HepG2 (cell line): ENCODE measurements around the gene BCCIP. TPM values are rescaled to one million over a fixed set of nuclear protein-coding genes. Genes with fewer than 3 reads are reported as not detected.
A peak's percentile ranks its signal among the peaks of the same experiment; 100 is the strongest.

ENCODE experiments used
- ATAC-seq: fragments of 200-7000 bp; cut with Tn5 transposase; 3 replicates; pipeline ENCODE4 v1.9.1; 2020; ENCODE audit warnings: mild to moderate bottlenecking, moderate library complexity
- BruUV-seq: library from RNA; stranded (reverse); fragments of 400-500 nt; replicated peaks from 2 replicates; lab custom pipeline; 2021; lab: Mats Ljungman, UMichigan
- CTCF ChIA-PET: fragments of 300-600 bp; formaldehyde crosslinking; extraction: SDS; loops from one replicate; lab custom pipeline; 2021; ENCODE audit warnings: low total read pairs, inconsistent platforms, low intra/inter-chr PET ratio; lab: Yijun Ruan, JAX
- POLR2A ChIA-PET: fragments of 350-600 bp; sonication (Branson Sonifier 250); formaldehyde crosslinking; loops from one replicate; lab custom pipeline; 2020; ENCODE audit warnings: antibody characterized with exemption, inconsistent platforms; lab: Yijun Ruan, JAX
- DNase-seq: peaks from one replicate; pipeline ENCODE4 v3.0.0-alpha.2; 2015; ENCODE audit warnings: low spot score
- FAIRE-seq: peaks from 3 replicates; lab custom pipeline; 2011; peaks lifted over from hg19 to GRCh38; lab: Jason Lieb, UNC
- H2AFZ ChIP-seq: one replicate; pipeline ENCODE4 v1.6.1; 2011; ENCODE audit warnings: low read length, inconsistent platforms
- H3K27ac ChIP-seq: fragments of 300-600 bp; 3 replicates; pipeline ENCODE4 v1.8.0; 2011; ENCODE audit warnings: mixed run types, mild to moderate bottlenecking, mixed read lengths, low read length, inconsistent platforms; ENCODE audit not compliant: insufficient read depth; ENCODE audit errors: extremely low read length
- H3K27me3 ChIP-seq, 2 experiments: fragments of 200-600 bp in 1 of 2; 2 replicates in 1 of 2; 3 replicates in 1 of 2; pipeline versions ENCODE4 v1.6.0 to v1.8.0; 2011; ENCODE audit warnings: low read length in 2 of 2, mild to moderate bottlenecking in 2 of 2, moderate library complexity in 2 of 2, inconsistent platforms in 1 of 2; ENCODE audit not compliant: insufficient read depth in 2 of 2, control insufficient read depth in 1 of 2
- H3K36me3 ChIP-seq, 2 experiments: fragments of 200-600 bp in 1 of 2; replicated peaks in 1 of 2; 2 replicates in 1 of 2; 3 replicates in 1 of 2; pipeline versions ENCODE4 v1.5.1 to v1.8.0; 2011; ENCODE audit warnings: low read length in 2 of 2, inconsistent platforms in 1 of 2; ENCODE audit not compliant: insufficient read depth in 2 of 2, control insufficient read depth in 1 of 2
- H3K4me1 ChIP-seq: 2 replicates; pipeline ENCODE4 v1.5.1; 2012; ENCODE audit warnings: low read length, inconsistent platforms; ENCODE audit not compliant: insufficient read depth
- H3K4me2 ChIP-seq: 2 replicates; pipeline ENCODE4 v1.6.0; 2011; ENCODE audit warnings: low read depth, low read length, inconsistent platforms
- H3K4me3 ChIP-seq, 3 experiments: fragments of 200-600 bp in 1 of 3; sonication (generic), shearing (Covaris generic) in 1 of 3; replicated peaks in 1 of 3; 2 replicates each; pipeline ENCODE4 v1.5.1; 2011 to 2016; ENCODE audit warnings: low read length in 3 of 3, inconsistent platforms in 2 of 3, low read depth in 2 of 3, mild to moderate bottlenecking in 2 of 3, control low read depth in 1 of 3, mixed read lengths in 1 of 3; ENCODE audit not compliant: insufficient read depth in 1 of 3
- H3K79me2 ChIP-seq: one replicate; pipeline ENCODE4 v1.6.1; 2011; ENCODE audit warnings: low read length, inconsistent platforms; ENCODE audit not compliant: insufficient read depth
- H3K9ac ChIP-seq: 2 replicates; pipeline ENCODE4 v1.6.0; 2011; ENCODE audit warnings: mild to moderate bottlenecking, low read depth, low read length, inconsistent platforms; ENCODE audit not compliant: insufficient read depth
- H3K9me3 ChIP-seq: 2 replicates; pipeline ENCODE4 v1.5.1; 2012; ENCODE audit warnings: mild to moderate bottlenecking, low read length
- H4K20me1 ChIP-seq: 2 replicates; pipeline ENCODE4 v1.6.0; 2011; ENCODE audit warnings: inconsistent platforms, mild to moderate bottlenecking, low read length, moderate library complexity; ENCODE audit not compliant: insufficient read depth
- KLF6 ChIP-seq: IDR thresholded peaks from 2 replicates; pipeline ENCODE4 v1.8.0; 2016; ENCODE audit warnings: missing biosample characterization, missing genetic modification reagents
- ZFP82 ChIP-seq: sonication (generic); formaldehyde crosslinking; IDR thresholded peaks from 2 replicates; pipeline ENCODE4 v1.5.1; 2020; ENCODE audit warnings: mild to moderate bottlenecking, missing genetic modification reagents, borderline replicate concordance
- ZNF510 ChIP-seq: sonication (generic); formaldehyde crosslinking; IDR thresholded peaks from 2 replicates; pipeline ENCODE4 v1.4.0; 2020; ENCODE audit warnings: low read depth, mild to moderate bottlenecking, missing genetic modification reagents
- ZNF768 ChIP-seq: sonication (generic); formaldehyde crosslinking; IDR thresholded peaks from 2 replicates; pipeline ENCODE4 v1.4.0; 2020; ENCODE audit warnings: missing genetic modification reagents
- ZNF780A ChIP-seq: sonication (generic); formaldehyde crosslinking; IDR thresholded peaks from 2 replicates; pipeline ENCODE4 v1.8.0; 2022; ENCODE audit warnings: mild to moderate bottlenecking, missing genetic modification reagents, moderate library complexity
- ZNF883 ChIP-seq: sonication (generic); formaldehyde crosslinking; IDR thresholded peaks from 2 replicates; pipeline ENCODE4 v1.5.1; 2020; ENCODE audit warnings: mild to moderate bottlenecking, missing genetic modification reagents; ENCODE audit errors: not compliant biosample characterization
- WGBS: methylation state at CpG from one replicate; pipeline ENCODE4 v1.1.6; 2017; ENCODE audit warnings: low lambda C conversion rate; 5-methylcytosine and 5-hydroxymethylcytosine counted together
- in situ Hi-C: cut with HindIII; loops from 2 replicates; pipeline ENCODE4 v1.10.0; 2017; ENCODE audit warnings: low pct_unique_long_range_greater_than_20kb; ENCODE audit not compliant: extremely low pct_ligation_motif_present
- intact Hi-C: fragments of 100-400 bp; cut with micrococcal nuclease; formaldehyde crosslinking; loops from one replicate; pipeline ENCODE4 v1.10.0; 2022; ENCODE audit not compliant: unreplicated experiment
- polyA plus RNA-seq, 8 experiments: library from polyadenylated mRNA; depleted of rRNA in 3 of 8; stranded (reverse) in 7 of 8; unstranded in 1 of 8; fragments of >200 nt; fragmentation: Illumina TruSeq in 4 of 8; extraction: Trizol in 4 of 8; gene quantifications; 2 replicates each; pipeline versions ENCODE4 v1.2.1 to v1.2.3, GENCODE V29; 2011 to 2016; ENCODE audit warnings: low read depth in 4 of 8, missing spikeins in 1 of 8, mixed read lengths in 1 of 8; ENCODE audit not compliant: insufficient read depth in 1 of 8
- total RNA-seq, 5 experiments: library from RNA; depleted of rRNA; stranded (reverse); fragments of >200 nt; fragmentation: Illumina TruSeq; extraction: Trizol; gene quantifications; 2 replicates each; pipeline ENCODE4 v1.2.3, GENCODE V29; 2016; ENCODE audit warnings: low read depth in 1 of 5

The BCCIP gene
- total and polyA plus RNA-seq, 2 of the 13 experiments (the other 11 are each of a cell fraction or from before 2014, with no cell fraction given) = 37.0 to 132 TPM

DNA sequence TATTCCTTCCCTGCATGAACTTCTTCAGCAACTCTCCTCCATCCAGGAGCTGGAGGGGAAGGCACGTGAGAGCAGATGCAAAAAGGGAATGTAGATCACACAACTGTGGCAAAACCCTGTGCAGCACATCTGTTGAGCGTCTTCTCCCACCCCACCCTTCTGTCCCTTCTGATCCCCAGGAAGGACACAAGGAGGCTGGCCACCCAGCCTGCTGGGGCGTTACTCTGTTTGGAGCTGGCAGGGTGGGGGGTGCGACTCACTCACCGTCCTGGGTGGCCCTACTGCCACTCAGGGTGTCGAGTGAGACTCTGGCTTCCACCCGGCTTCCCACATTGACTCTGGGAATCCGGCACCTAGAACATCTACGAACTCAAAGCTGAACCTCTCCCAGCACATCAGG, 37.6 kb upstream of the BCCIP start (continued):
- TF ChIP-seq ZFP82 (CRISPR knock-in tag) = no peak
- no peak for TF ChIP-seq ZNF510
- TF ChIP-seq ZNF780A (CRISPR knock-in tag) = no peak
- TF ChIP-seq ZNF883 = no peak
- TF ChIP-seq, all 625 proteins: peak for 0

DNA sequence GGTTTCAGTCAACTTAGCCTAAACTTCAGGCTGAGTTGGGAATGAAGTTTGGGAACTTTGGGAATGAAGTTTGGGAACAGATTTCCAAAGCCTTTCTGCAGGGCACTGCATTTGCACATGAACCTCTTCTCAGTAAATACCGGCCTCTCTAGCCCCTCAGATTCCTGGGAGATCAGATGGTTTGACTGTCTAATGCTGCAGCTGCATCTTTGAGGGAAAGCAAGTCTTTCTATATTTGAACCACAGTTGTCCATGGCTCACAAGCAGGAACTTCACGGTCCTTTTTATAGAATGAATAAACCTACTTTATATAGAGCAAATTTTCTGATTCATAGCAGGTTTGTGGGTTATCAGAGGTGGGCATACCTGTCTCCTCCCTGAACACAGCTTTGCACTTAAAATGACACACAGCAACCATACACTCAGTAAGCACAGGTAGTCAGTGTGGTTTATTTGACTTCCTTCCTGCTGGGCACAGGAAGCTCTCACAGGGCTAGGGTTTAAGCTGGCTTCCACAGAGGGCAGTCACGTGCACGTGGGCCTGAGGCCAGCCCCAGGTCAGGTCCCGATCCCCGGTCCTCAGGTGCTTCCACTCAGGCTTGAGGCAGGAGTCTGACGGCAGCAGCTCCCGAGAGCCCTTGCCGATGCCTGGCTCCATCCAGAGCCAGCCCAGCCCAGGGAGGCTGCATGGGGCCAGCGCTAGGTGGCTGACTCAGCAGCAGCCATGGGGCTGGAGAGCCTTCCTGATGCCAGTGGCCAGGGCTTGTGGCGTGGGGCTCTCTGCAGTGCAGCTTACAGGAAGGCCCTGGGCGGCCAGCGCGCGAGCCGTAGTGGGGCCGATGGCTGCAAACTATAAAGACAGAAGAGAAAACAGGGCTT, 35.0 kb upstream of the BCCIP start:
- POLR2A ChIA-PET = no interaction called here
- in situ Hi-C loops = no loop called here
- intact Hi-C loops = no loop called here
- H3K4me2 ChIP-seq = no peak overlapping the region
- H4K20me1 ChIP-seq = peaks cover 4% of the 10 kb centered on the region; the same call in 1 of the 2 replicates
- no peaks in the 10 kb centered on the region for H3K9me3 ChIP-seq
- no peaks in the 10 kb centered on the region for H3K27me3 ChIP-seq
- peaks cover 30% of the 10 kb centered on the region for H3K4me1 ChIP-seq
- CTCF ChIA-PET = no interaction called here
- BruUV-seq = no TSS peak
- peak; percentile 8; the same call in 1 of the 3 replicates for ATAC-seq
- H3K79me2 ChIP-seq = no peaks in the 10 kb centered on the region
- no peak for FAIRE-seq
- TF ChIP-seq KLF6 (CRISPR knock-in tag) (no peak), ZNF768 (CRISPR knock-in tag) (peak; percentile 9; the same call in 1 of the 2 replicates)
- no peak overlapping the region for H3K9ac ChIP-seq
- no peak overlapping the region for H2AFZ ChIP-seq
- no peak for DNase-seq
- H3K36me3 ChIP-seq = peaks cover 3 to 4% of the 10 kb centered on the region in 2 experiments; a peak in 2 of 5 replicates
- H3K27ac ChIP-seq = no peak overlapping the region
- no peak overlapping the region for H3K4me3 ChIP-seq
- 100% methylated on average over 7 of the region's 17 CpGs for WGBS
